ENCODE results near the gene HORMAD2.
"Not testable (repeated sequence)": the region's sequence is repeated elsewhere in the genome, so short reads cannot be mapped to it uniquely, and the experiment has no call there.

HORMAD2 gene

GRCh38 chr22:30059346-30060020 lies 20.8 kb upstream of the HORMAD2 start:
- DNase-seq = not testable (repeated sequence)

GRCh38 chr22:30061094-30061493 lies 19.2 kb upstream of the HORMAD2 start:
- not testable (repeated sequence) for DNase-seq

GRCh38 chr22:30062259-30062658 lies 18.0 kb upstream of the HORMAD2 start:
- no peak for DNase-seq

- DNase-seq = no peak
Measured at GRCh38 chr22:30062950-30063349, 17.3 kb upstream of the HORMAD2 start.

- DNase-seq = no peak
Measured at GRCh38 chr22:30064172-30064571, 16.1 kb upstream of the HORMAD2 start.

- no peak for DNase-seq
Measured at GRCh38 chr22:30073743-30074142, 6.5 kb upstream of the HORMAD2 start.

GRCh38 chr22:30074147-30074546 lies 6.1 kb upstream of the HORMAD2 start:
- no peak for DNase-seq

- no peak for DNase-seq
Measured at GRCh38 chr22:30074994-30075393, 5.3 kb upstream of the HORMAD2 start.

- DNase-seq = no peak
Measured at GRCh38 chr22:30077279-30077880, 2.9 kb upstream of the HORMAD2 start.

- DNase-seq = peak; percentile 34
Measured at GRCh38 chr22:30078320-30079311, 1.6 kb upstream of the HORMAD2 start.

- no peak for DNase-seq
Measured at GRCh38 chr22:30080805-30081204, 541 bp downstream of the HORMAD2 start.

GRCh38 chr22:30086496-30086895 lies 6.2 kb downstream of the HORMAD2 start:
- no peak for DNase-seq

GRCh38 chr22:30087037-30087436 lies 6.8 kb downstream of the HORMAD2 start:
- not testable (repeated sequence) for DNase-seq

GRCh38 chr22:30087611-30088010 lies 7.3 kb downstream of the HORMAD2 start:
- DNase-seq = no peak

- DNase-seq = no peak
Measured at GRCh38 chr22:30088468-30088867, 8.2 kb downstream of the HORMAD2 start.

- DNase-seq = no peak
Measured at GRCh38 chr22:30089655-30089974, 9.4 kb downstream of the HORMAD2 start.

- no peak for DNase-seq
Measured at GRCh38 chr22:30092686-30093085, 12.4 kb downstream of the HORMAD2 start.

- no peak for DNase-seq
Measured at GRCh38 chr22:30094804-30095203, 14.5 kb downstream of the HORMAD2 start.

- no peak for DNase-seq
Measured at GRCh38 chr22:30097861-30098260, 17.6 kb downstream of the HORMAD2 start.

- not testable (repeated sequence) for DNase-seq
Measured at GRCh38 chr22:30100770-30101169, 20.5 kb downstream of the HORMAD2 start.

GRCh38 chr22:30104501-30105156 lies 24.4 kb downstream of the HORMAD2 start:
- DNase-seq = peak; percentile 28

GRCh38 chr22:30105483-30105882 lies 25.2 kb downstream of the HORMAD2 start:
- DNase-seq = no peak

- no peak for DNase-seq
Measured at GRCh38 chr22:30113494-30113893, 33.2 kb downstream of the HORMAD2 start.
